ENCODE measurements around the gene CAGE1. TPM values are rescaled to one million over a fixed set of nuclear protein-coding genes. Genes with fewer than 3 reads are reported as not detected.
A peak's percentile ranks its signal among the peaks of the same experiment; 100 is the strongest.

The CAGE1 gene
- total and polyA plus RNA-seq, 8 donors: 0.09 TPM; not detected in 7

GRCh38 chr6:7390226-7390878 is 810 bp upstream of the CAGE1 start:
- intact Hi-C loops (cut with DNase I): no loop called here
- DNase-seq (no peak), ATAC-seq (no peak), FAIRE-seq (no peak)
- H3K4me1 ChIP-seq: peaks cover 0 to 23% (median 16%) of the 10 kb centered on the region in 3 donors
- H3K27me3 ChIP-seq: no peaks in the 10 kb centered on the region
- no peak for TF ChIP-seq CTCF (IDR thresholded peaks at IDR 0.05)
- H3K4me3 ChIP-seq: peak overlapping the region; percentile 72 to 83 (median 78)
- 2 to 3% methylated on average over 14 of the region's 14 CpGs for WGBS, 2 donors
- no peaks in the 10 kb centered on the region for H3K9me3 ChIP-seq
- peaks cover 0 to 5% (median 0%) of the 10 kb centered on the region in 3 donors for H3K36me3 ChIP-seq
- peak overlapping the region; percentile 73 to 92 (median 86) for H3K27ac ChIP-seq

- intact Hi-C loops (cut with DNase I): loop anchor here in 1 of 3 donors (10.0 kb wide), 1 partner anchor 74 kb away; the partner anchor contains the start of gene SSR1
- 0% methylated on average over 11 of the region's 11 CpGs for whole genome bisulfite sequencing, 2 donors
- peak in 1 of 6 donors; percentile 70 for DNase-seq
- H3K4me3 ChIP-seq: peak overlapping the region; percentile 72 to 83 (median 78)
- peak overlapping the region; percentile 73 to 92 (median 86) for H3K27ac ChIP-seq
- no peaks in the 10 kb centered on the region for H3K36me3 ChIP-seq
- no peaks in the 10 kb centered on the region for H3K27me3 ChIP-seq
- TF ChIP-seq CTCF (IDR thresholded peaks at IDR 0.05): no peak
- peak; percentile 65 to 84 (median 76) for ATAC-seq
- H3K4me1 ChIP-seq: peaks cover 0 to 23% (median 16%) of the 10 kb centered on the region in 3 donors
- H3K9me3 ChIP-seq: no peaks in the 10 kb centered on the region
- no peak for FAIRE-seq
These were observed 436 bp downstream of the CAGE1 start for GRCh38 chr6:7389162-7389450.

- H3K4me1 ChIP-seq: no peaks in the 10 kb centered on the region
- ATAC-seq (no peak), DNase-seq (no peak), FAIRE-seq (no peak)
- no peak for TF ChIP-seq CTCF (IDR thresholded peaks at IDR 0.05)
- intact Hi-C loops (cut with DNase I): loop anchor here in 1 of 3 donors (10.0 kb wide), 1 partner anchor 66 kb away; the partner anchor contains the start of gene SSR1
- no peaks in the 10 kb centered on the region for H3K9me3 ChIP-seq
- H3K36me3 ChIP-seq: no peaks in the 10 kb centered on the region
- no peak overlapping the region for H3K4me3 ChIP-seq
- H3K27me3 ChIP-seq: no peaks in the 10 kb centered on the region
- H3K27ac ChIP-seq: no peak overlapping the region
- WGBS, 2 donors: 21 to 40% methylated on average over 1 of the region's 1 CpG
These were observed 8.4 kb downstream of the CAGE1 start for GRCh38 chr6:7381092-7381491.

GRCh38 chr6:7378740-7379139 is 10.8 kb downstream of the CAGE1 start:
- Histone ChIP-seq H3K4me1 (no peaks in the 10 kb centered on the region), H3K36me3 (no peaks in the 10 kb centered on the region), H3K9me3 (no peaks in the 10 kb centered on the region), H3K27ac (no peak overlapping the region), H3K27me3 (no peaks in the 10 kb centered on the region), H3K4me3 (no peak overlapping the region)
- DNase-seq: no peak
- ATAC-seq: no peak
- intact Hi-C loops (cut with DNase I): no loop called here
- TF ChIP-seq CTCF (IDR thresholded peaks at IDR 0.05): no peak
- 51 to 56% methylated on average over 4 of the region's 4 CpGs for WGBS, 2 donors
- FAIRE-seq: no peak

- intact Hi-C loops (cut with DNase I): no loop called here
- Histone ChIP-seq H3K4me3 (no peak overlapping the region), H3K27ac (no peak overlapping the region), H3K27me3 (no peaks in the 10 kb centered on the region), H3K4me1 (no peaks in the 10 kb centered on the region), H3K36me3 (no peaks in the 10 kb centered on the region), H3K9me3 (no peaks in the 10 kb centered on the region)
- 92 to 95% methylated on average over 1 of the region's 1 CpG for WGBS, 2 donors
- ATAC-seq (no peak), DNase-seq (no peak), FAIRE-seq (no peak)
- TF ChIP-seq CTCF (IDR thresholded peaks at IDR 0.05): no peak
These were observed 11.6 kb downstream of the CAGE1 start for GRCh38 chr6:7377961-7378360.

Measured in pancreas (tissue), 10 donors.